Measurements from ENCODE around the gene DDX18. TPM values are rescaled to one million over a fixed set of nuclear protein-coding genes. Genes with fewer than 3 reads are reported as not detected.
A peak's percentile ranks its signal among the peaks of the same experiment; 100 is the strongest.
"Not testable (repeated sequence)": the region's sequence is repeated elsewhere in the genome, so short reads cannot be mapped to it uniquely, and the experiment has no call there.

DDX18 gene
- total RNA-seq, 1 experiment from 2014 or later, result 99.0 TPM

GRCh38 chr2:117794668-117795067 lies 19.8 kb upstream of the DDX18 start:
- Histone ChIP-seq H3K9me3 (no peaks in the 10 kb centered on the region), H3K36me3 (ENCODE audit: control insufficient read depth, insufficient read depth, low read length) (no peaks in the 10 kb centered on the region), H3K4me1 (no peaks in the 10 kb centered on the region), H3K27me3 (replicated peaks; ENCODE audit: control insufficient read depth, insufficient read depth, low read length) (peaks cover 1% of the 10 kb centered on the region; the same call in 1 of the 2 replicates), H3K4me3 (ENCODE audit: low read depth, low read length) (no peak overlapping the region)
- DNase-seq, result no peak
- H3K4me1 Mint-ChIP-seq (ENCODE audit: low read depth, unreplicated experiment), result no peaks in the 10 kb centered on the region
- intact Hi-C loops (cut with micrococcal nuclease; ENCODE audit: unreplicated experiment), result no loop called here
- CTCF ChIA-PET, result no interaction called here
- no peaks in the 10 kb centered on the region for H3K9me3 Mint-ChIP-seq (ENCODE audit: unreplicated experiment)
- H3K4me3 Mint-ChIP-seq (ENCODE audit: unreplicated experiment), result no peak overlapping the region
- H3K27ac Mint-ChIP-seq (ENCODE audit: unreplicated experiment), result no peak overlapping the region
- POLR2A ChIA-PET, result no interaction called here
- peaks cover 13% of the 10 kb centered on the region for H3K27me3 Mint-ChIP-seq (ENCODE audit: insufficient read depth, unreplicated experiment)
- no peak for TF ChIP-seq CTCF (IDR thresholded peaks at IDR 0.05; ENCODE audit: insufficient read depth in 1 of 2, low read depth in 1 of 2, low read length in 1 of 2, severe bottlenecking in 1 of 2, unreplicated experiment in 1 of 2)
- H3K36me3 Mint-ChIP-seq (ENCODE audit: insufficient read depth, unreplicated experiment), result no peaks in the 10 kb centered on the region
- no TSS peak for BruUV-seq (replicated peaks)

GRCh38 chr2:117801826-117802225 lies 12.7 kb upstream of the DDX18 start:
- Mint-ChIP-seq H3K27me3 (ENCODE audit: insufficient read depth, unreplicated experiment) (peaks cover 19% of the 10 kb centered on the region), H3K27ac (ENCODE audit: unreplicated experiment) (no peak overlapping the region), H3K4me3 (ENCODE audit: unreplicated experiment) (no peak overlapping the region), H3K36me3 (ENCODE audit: insufficient read depth, unreplicated experiment) (no peaks in the 10 kb centered on the region), H3K9me3 (ENCODE audit: unreplicated experiment) (no peaks in the 10 kb centered on the region), H3K4me1 (ENCODE audit: low read depth, unreplicated experiment) (no peaks in the 10 kb centered on the region)
- no peaks in the 10 kb centered on the region for H3K4me1 ChIP-seq
- H3K27me3 ChIP-seq (replicated peaks; ENCODE audit: control insufficient read depth, insufficient read depth, low read length), result no peaks in the 10 kb centered on the region
- no peak overlapping the region for H3K4me3 ChIP-seq (ENCODE audit: low read depth, low read length)
- intact Hi-C loops (cut with micrococcal nuclease; ENCODE audit: unreplicated experiment), result no loop called here
- no peaks in the 10 kb centered on the region for H3K9me3 ChIP-seq
- CTCF ChIA-PET, result no interaction called here
- no peaks in the 10 kb centered on the region for H3K36me3 ChIP-seq (ENCODE audit: control insufficient read depth, insufficient read depth, low read length)
- no peak for TF ChIP-seq CTCF (IDR thresholded peaks at IDR 0.05; ENCODE audit: insufficient read depth in 1 of 2, low read depth in 1 of 2, low read length in 1 of 2, severe bottlenecking in 1 of 2, unreplicated experiment in 1 of 2)
- BruUV-seq (replicated peaks), result no TSS peak
- POLR2A ChIA-PET, result no interaction called here
- DNase-seq, result no peak

- intact Hi-C loops (cut with micrococcal nuclease; ENCODE audit: unreplicated experiment); CTCF ChIA-PET; H3K36me3 Mint-ChIP-seq (ENCODE audit: insufficient read depth, unreplicated experiment); H3K27me3 ChIP-seq (replicated peaks; ENCODE audit: control insufficient read depth, insufficient read depth, low read length); BruUV-seq (replicated peaks); H3K4me1 ChIP-seq; H3K9me3 ChIP-seq; H3K36me3 ChIP-seq (ENCODE audit: control insufficient read depth, insufficient read depth, low read length); H3K27ac Mint-ChIP-seq (ENCODE audit: unreplicated experiment); H3K4me1 Mint-ChIP-seq (ENCODE audit: low read depth, unreplicated experiment); H3K9me3 Mint-ChIP-seq (ENCODE audit: unreplicated experiment): not testable (repeated sequence)
- H3K4me3 ChIP-seq (ENCODE audit: low read depth, low read length), result peak overlapping the region; percentile 34
- Mint-ChIP-seq H3K27me3 (ENCODE audit: insufficient read depth, unreplicated experiment) (peaks cover 14% of the 10 kb centered on the region), H3K4me3 (ENCODE audit: unreplicated experiment) (peak overlapping the region; percentile 77)
- POLR2A ChIA-PET, result interaction anchor here (0.7 kb wide), 1 partner anchor 13 kb away, joined by 3 read pairs; no protein-coding TSS in a partner anchor
- peak in 1 of 2 experiments; percentile 3 for DNase-seq
Observed at GRCh38 chr2:117803644-117804325, 10.7 kb upstream of the DDX18 start.

Data from Caco-2 (cell line).